ENCODE data around the gene CDC45. TPM values are rescaled to one million over a fixed set of nuclear protein-coding genes. Genes with fewer than 3 reads are reported as not detected.

Gene CDC45
- total and polyA plus RNA-seq, 8 donors, result 0.28 to 1.3 (median 0.63) TPM; not detected in 2

DNA sequence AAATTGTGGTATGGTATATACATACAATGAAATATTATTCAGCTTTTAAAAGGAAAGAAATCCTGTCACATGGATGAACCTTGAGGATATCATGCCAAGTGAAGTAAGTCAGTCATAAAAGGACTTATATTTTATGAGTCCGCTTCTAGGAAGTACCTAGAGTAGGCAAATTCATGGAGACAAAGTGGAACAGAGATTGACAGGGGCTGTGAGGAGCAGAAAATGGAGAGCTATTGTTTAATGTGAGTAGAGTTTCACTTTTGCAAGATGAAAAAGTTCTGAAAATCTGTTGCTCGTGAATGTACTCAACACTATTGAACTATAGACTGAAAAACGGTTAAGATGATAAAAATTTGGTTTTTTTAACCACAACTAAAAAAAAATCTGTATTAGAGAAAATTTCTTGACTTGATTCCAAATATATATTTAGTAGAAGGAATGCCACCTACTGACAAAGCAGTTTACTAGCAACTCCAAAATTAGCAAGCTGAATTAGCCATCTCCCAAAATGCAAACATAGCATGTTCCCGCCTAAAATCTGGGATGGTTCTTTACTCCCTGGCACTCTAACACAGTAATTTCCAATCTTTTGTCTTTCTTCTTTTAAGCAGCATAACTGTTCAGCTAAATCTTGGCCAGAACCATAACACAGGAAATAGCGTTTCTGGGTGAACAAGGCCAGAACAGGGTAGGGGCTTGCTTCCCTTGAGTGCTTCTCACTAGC lies 2.2 kb upstream of the CDC45 start:
- TF ChIP-seq, protein P1, sequence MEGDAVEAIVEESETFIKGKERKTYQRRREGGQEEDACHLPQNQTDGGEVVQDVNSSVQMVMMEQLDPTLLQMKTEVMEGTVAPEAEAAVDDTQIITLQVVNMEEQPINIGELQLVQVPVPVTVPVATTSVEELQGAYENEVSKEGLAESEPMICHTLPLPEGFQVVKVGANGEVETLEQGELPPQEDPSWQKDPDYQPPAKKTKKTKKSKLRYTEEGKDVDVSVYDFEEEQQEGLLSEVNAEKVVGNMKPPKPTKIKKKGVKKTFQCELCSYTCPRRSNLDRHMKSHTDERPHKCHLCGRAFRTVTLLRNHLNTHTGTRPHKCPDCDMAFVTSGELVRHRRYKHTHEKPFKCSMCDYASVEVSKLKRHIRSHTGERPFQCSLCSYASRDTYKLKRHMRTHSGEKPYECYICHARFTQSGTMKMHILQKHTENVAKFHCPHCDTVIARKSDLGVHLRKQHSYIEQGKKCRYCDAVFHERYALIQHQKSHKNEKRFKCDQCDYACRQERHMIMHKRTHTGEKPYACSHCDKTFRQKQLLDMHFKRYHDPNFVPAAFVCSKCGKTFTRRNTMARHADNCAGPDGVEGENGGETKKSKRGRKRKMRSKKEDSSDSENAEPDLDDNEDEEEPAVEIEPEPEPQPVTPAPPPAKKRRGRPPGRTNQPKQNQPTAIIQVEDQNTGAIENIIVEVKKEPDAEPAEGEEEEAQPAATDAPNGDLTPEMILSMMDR (IDR thresholded peaks at IDR 0.05), result no peak
- FAIRE-seq (no peak), ATAC-seq (no peak), DNase-seq (no peak)
- Histone ChIP-seq H3K27ac (no peak overlapping the region), H3K36me3 (peaks cover 0 to 6% (median 0%) of the 10 kb centered on the region in 3 donors), H3K4me1 (peaks cover 4 to 17% (median 12%) of the 10 kb centered on the region in 3 donors), H3K27me3 (no peaks in the 10 kb centered on the region), H3K9me3 (no peaks in the 10 kb centered on the region), H3K4me3 (peak overlapping the region in 3 of 4 donors; percentile 72 to 93 (median 92))
- WGBS, 2 donors, result 17 to 27% methylated on average over 5 of the region's 5 CpGs
- intact Hi-C loops (cut with DNase I), result no loop called here

DNA sequence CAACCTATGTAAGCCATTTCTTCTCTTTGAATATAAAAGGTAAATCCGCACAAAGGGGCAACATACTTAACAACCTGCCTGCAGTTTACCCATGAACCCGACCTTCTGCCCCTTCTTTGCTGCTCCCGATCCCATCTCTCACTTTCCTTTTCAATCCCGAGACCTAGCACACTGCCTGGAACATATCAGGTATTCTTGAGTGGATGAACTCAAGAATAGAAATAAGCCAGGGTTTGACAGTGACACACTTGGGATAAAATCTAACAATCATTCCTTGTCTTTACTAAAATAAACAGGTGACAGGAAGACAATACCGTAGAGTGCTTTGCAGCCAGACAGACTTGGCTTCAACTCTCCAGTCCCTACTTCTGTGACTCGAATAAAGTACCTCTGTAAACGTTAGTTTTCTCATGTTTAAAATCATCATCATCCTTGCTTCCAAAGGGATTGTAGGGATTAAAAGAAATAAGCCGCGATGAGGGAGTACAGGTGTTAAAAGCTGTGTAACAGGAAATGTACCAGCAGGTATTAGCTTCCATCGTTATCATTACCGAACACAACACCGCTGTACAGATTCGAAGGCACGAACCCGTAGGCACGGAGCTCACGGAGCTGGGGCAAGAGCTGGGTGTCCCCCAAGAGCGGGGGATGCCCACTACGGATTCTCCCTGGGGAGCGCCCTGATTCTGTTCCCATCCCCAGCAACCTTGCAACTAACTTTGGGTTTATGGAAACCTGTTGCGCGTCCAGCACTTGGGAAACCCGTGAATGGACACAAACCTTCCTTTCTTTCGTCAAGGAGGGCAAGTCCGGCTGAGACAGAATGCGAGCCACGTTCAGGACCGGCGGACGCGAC lies 1.4 kb upstream of the CDC45 start:
- H3K9me3 ChIP-seq, result no peaks in the 10 kb centered on the region
- peaks cover 0 to 3% (median 0%) of the 10 kb centered on the region in 3 donors for H3K36me3 ChIP-seq
- TF ChIP-seq, protein P1 (IDR thresholded peaks at IDR 0.05), result no peak
- intact Hi-C loops (cut with DNase I), result no loop called here
- WGBS, 2 donors, result 1% methylated on average over 26 to 31 of the region's 31 CpGs
- H3K27ac ChIP-seq, result peak overlapping the region; percentile 99 to 100 (median 99)
- ATAC-seq, result no peak
- no peaks in the 10 kb centered on the region for H3K27me3 ChIP-seq
- no peak for FAIRE-seq
- peaks cover 4 to 17% (median 12%) of the 10 kb centered on the region in 3 donors for H3K4me1 ChIP-seq
- H3K4me3 ChIP-seq, result peak overlapping the region; percentile 72 to 93 (median 87)
- no peak for DNase-seq

DNA sequence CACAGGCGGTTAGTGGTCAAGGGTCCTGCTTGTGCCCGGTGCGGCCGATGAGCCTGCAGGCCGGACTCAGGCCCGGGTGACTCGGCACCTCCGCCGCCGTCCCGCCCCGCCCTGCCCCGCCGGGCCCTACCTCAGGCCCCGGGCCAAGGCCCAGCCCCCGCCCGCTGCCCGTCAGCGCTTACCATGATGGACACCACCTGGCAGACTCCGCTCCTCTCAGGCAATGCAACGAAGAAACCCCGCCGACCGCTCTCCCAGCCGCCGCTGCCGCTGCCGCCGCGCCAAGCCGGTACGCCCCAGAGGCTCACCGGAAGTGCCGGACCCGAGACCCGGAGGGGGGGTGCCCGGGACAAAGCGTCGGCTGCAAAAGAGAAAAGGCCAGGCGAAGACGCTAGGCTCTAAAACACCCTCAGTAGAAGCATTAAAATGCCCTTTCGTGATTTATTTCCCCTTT lies 792 bp upstream of the CDC45 start, which contains the start of gene UFD1:
UFD1 (minus strand) TSS at position 293 of the 454 bp plus-strand sequence; CDS start at position 185, 108 bp downstream.
- Histone ChIP-seq H3K27me3 (no peaks in the 10 kb centered on the region), H3K9me3 (no peaks in the 10 kb centered on the region), H3K27ac (peak within 1 kb of the TSS; percentile 99 to 100 (median 99)), H3K36me3 (no peaks in the 10 kb centered on the region), H3K4me1 (peaks cover 4 to 17% (median 12%) of the 10 kb centered on the region in 3 donors), H3K4me3 (peak within 1 kb of the TSS; percentile 72 to 93 (median 87))
- FAIRE-seq, result no peak
- TF ChIP-seq, protein P1 (IDR thresholded peaks at IDR 0.05), result no peak
- 0% methylated on average over 36 to 42 of the region's 42 CpGs for WGBS, 2 donors
- intact Hi-C loops (cut with DNase I), result no loop called here
- ATAC-seq, result peak; percentile 78 to 85 (median 82)
- peak; percentile 84 to 94 (median 90) for DNase-seq

DNA sequence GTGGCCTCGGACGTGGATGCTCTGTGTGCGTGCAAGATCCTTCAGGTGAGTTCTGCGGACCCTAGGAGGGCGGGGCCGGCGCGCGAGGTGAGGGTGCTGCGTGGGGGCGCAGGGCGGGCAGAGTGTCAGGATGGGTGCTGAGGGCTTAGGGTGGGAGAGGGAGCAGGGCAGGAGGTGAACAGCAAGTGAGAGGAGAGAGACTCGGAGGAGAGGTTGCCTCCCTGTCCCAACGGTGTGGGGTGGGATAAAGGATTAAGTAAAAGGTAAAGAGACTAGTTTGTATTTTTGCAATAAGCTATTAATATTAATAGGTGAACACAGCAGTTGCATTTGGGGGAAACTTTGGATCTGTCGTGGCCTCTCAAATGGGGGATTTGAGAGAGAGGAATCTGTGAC lies 451 bp downstream of the CDC45 start:
- Histone ChIP-seq H3K9me3 (no peaks in the 10 kb centered on the region), H3K4me1 (peaks cover 4 to 17% (median 12%) of the 10 kb centered on the region in 3 donors), H3K36me3 (no peaks in the 10 kb centered on the region), H3K4me3 (peak overlapping the region in 3 of 4 donors; percentile 31 to 93 (median 72)), H3K27ac (no peak overlapping the region), H3K27me3 (no peaks in the 10 kb centered on the region)
- no peak for ATAC-seq
- intact Hi-C loops (cut with DNase I), result no loop called here
- 1% methylated on average over 15 of the region's 15 CpGs for WGBS, 2 donors
- no peak for DNase-seq
- TF ChIP-seq, protein P1 (IDR thresholded peaks at IDR 0.05), result no peak
- no peak for FAIRE-seq

Measured in pancreas (tissue), 10 donors.